ENCODE measurements around the gene RPL6.

GRCh38 chr12:112381406-112381882, 28.0 kb downstream of the RPL6 start:
- TF ChIP-seq, protein P1, sequence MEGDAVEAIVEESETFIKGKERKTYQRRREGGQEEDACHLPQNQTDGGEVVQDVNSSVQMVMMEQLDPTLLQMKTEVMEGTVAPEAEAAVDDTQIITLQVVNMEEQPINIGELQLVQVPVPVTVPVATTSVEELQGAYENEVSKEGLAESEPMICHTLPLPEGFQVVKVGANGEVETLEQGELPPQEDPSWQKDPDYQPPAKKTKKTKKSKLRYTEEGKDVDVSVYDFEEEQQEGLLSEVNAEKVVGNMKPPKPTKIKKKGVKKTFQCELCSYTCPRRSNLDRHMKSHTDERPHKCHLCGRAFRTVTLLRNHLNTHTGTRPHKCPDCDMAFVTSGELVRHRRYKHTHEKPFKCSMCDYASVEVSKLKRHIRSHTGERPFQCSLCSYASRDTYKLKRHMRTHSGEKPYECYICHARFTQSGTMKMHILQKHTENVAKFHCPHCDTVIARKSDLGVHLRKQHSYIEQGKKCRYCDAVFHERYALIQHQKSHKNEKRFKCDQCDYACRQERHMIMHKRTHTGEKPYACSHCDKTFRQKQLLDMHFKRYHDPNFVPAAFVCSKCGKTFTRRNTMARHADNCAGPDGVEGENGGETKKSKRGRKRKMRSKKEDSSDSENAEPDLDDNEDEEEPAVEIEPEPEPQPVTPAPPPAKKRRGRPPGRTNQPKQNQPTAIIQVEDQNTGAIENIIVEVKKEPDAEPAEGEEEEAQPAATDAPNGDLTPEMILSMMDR (IDR thresholded peaks at IDR 0.05), result no peak
- no peak for TF ChIP-seq POLR2A (IDR thresholded peaks at IDR 0.05)

All from suprapubic skin (tissue), 3 donors.